Prostate gland (tissue), 2 donors: ENCODE measurements around the gene TRIM75.

Experiments
- POLR2A ChIP-seq: fragments of 450-650 bp; IDR thresholded peaks from one replicate; pipeline ENCODE4 v1.6.1; 2016; ENCODE audit warnings: antibody characterized with exemption, mild to moderate bottlenecking
- POLR2AphosphoS5 ChIP-seq: sonication (generic); formaldehyde crosslinking; IDR thresholded peaks from one replicate; pipeline ENCODE4 v1.6.1; 2017; ENCODE audit warnings: antibody characterized with exemption
- TF ChIP-seq, protein P1 (sequence below), 4 experiments: fragments of 200-600 bp in 2 of 4; fragments of 450-650 bp in 2 of 4; sonication (generic) in 2 of 4; IDR thresholded peaks; 1 replicate in 3 of 4; 2 replicates in 1 of 4; pipeline ENCODE4 v1.5.1; 2016 to 2019; ENCODE audit warnings: antibody characterized with exemption in 4 of 4, mild to moderate bottlenecking in 2 of 4, moderate library complexity in 2 of 4

DNA sequence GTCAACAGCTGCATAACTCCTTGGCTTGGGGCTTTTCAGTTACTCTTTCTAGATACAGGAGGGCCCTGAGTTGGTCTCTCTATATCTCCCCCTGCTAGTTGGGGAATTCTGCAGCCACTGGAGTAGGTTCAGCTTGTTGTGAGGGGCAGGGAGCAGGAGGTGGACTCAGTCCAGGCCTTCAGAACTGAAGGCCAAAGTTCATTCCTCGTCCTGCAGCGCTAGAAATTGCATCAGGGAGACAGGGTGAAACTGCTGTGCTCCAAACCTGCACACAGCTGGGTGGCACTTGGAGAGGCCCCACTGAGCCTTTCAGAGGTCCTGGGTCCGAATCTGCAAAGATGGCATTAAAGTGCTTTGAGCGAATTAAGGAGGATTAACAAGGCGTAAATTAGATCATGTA lies 46.8 kb upstream of the TRIM75 start:
- TF ChIP-seq POLR2AphosphoS5 (no peak), POLR2A (no peak)
- TF ChIP-seq, protein P1, sequence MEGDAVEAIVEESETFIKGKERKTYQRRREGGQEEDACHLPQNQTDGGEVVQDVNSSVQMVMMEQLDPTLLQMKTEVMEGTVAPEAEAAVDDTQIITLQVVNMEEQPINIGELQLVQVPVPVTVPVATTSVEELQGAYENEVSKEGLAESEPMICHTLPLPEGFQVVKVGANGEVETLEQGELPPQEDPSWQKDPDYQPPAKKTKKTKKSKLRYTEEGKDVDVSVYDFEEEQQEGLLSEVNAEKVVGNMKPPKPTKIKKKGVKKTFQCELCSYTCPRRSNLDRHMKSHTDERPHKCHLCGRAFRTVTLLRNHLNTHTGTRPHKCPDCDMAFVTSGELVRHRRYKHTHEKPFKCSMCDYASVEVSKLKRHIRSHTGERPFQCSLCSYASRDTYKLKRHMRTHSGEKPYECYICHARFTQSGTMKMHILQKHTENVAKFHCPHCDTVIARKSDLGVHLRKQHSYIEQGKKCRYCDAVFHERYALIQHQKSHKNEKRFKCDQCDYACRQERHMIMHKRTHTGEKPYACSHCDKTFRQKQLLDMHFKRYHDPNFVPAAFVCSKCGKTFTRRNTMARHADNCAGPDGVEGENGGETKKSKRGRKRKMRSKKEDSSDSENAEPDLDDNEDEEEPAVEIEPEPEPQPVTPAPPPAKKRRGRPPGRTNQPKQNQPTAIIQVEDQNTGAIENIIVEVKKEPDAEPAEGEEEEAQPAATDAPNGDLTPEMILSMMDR (IDR thresholded peaks at IDR 0.05) = no peak
